Heart left ventricle (tissue), 16 donors: ENCODE results near the gene FTCDNL1. TPM values are rescaled to one million over a fixed set of nuclear protein-coding genes. Genes with fewer than 3 reads are reported as not detected.

Source experiments
- ATAC-seq, 4 donors: fragments of 200-7000 bp; cut with Tn5 transposase; one replicate each; pipeline ENCODE4 v1.9.1; 2020 to 2022; ENCODE audit warnings: moderate library complexity in 4 of 4, mild to moderate bottlenecking in 3 of 4, moderate number of reproducible peaks in 1 of 4
- DNase-seq, 5 donors: peaks; one replicate each; pipeline ENCODE4 v3.0.0-alpha.2; 2020
- H3K27ac ChIP-seq, 12 donors: fragments of 200-600 bp; sonication (generic) in 4 of 12; one replicate each; pipeline versions ENCODE4 v1.5.0 to v1.8.0; 2016 to 2022; ENCODE audit warnings: mild to moderate bottlenecking in 2 of 12
- H3K27me3 ChIP-seq, 9 donors: fragments of 200-600 bp; sonication (generic) in 2 of 9; one replicate each; pipeline versions ENCODE4 v1.5.1 to v1.8.0; 2016 to 2022; ENCODE audit warnings: mild to moderate bottlenecking in 3 of 9
- H3K36me3 ChIP-seq, 9 donors: fragments of 200-600 bp; sonication (generic) in 2 of 9; one replicate each; pipeline versions ENCODE4 v1.5.0 to v1.8.0; 2018 to 2022; ENCODE audit warnings: mild to moderate bottlenecking in 2 of 9
- H3K4me1 ChIP-seq, 12 donors: fragments of 200-600 bp; sonication (generic) in 4 of 12; one replicate each; pipeline versions ENCODE4 v1.5.0 to v1.8.0; 2016 to 2022; ENCODE audit warnings: mild to moderate bottlenecking in 3 of 12
- H3K4me3 ChIP-seq, 12 donors: fragments of 200-600 bp; sonication (generic) in 4 of 12; one replicate each; pipeline versions ENCODE4 v1.5.0 to v1.8.0; 2017 to 2022; ENCODE audit warnings: mild to moderate bottlenecking in 9 of 12, moderate library complexity in 4 of 12
- H3K9me3 ChIP-seq, 12 donors: fragments of 200-600 bp; sonication (generic) in 4 of 12; one replicate each; pipeline versions ENCODE4 v1.5.0 to v1.8.0; 2016 to 2022; ENCODE audit warnings: mild to moderate bottlenecking in 1 of 12
- CTCF ChIP-seq, 12 donors: fragments of 200-600 bp; sonication (generic) in 4 of 12; IDR thresholded peaks; one replicate each; pipeline versions ENCODE4 v1.5.0 to v1.8.0; 2018 to 2022; ENCODE audit warnings: antibody characterized with exemption in 12 of 12, mild to moderate bottlenecking in 5 of 12
- POLR2A ChIP-seq, 2 donors: fragments of 450-650 bp; IDR thresholded peaks; one replicate each; pipeline ENCODE4 v1.6.1; 2017; ENCODE audit warnings: antibody characterized with exemption in 2 of 2, mild to moderate bottlenecking in 2 of 2, moderate library complexity in 2 of 2
- WGBS, 4 donors: extraction: QIAGEN DNeasy Blood & Tissue Kit in 2 of 4; methylation state at CpG; one replicate each; pipeline versions ENCODE4 v1.1.5 to v1.1.7; 2013 to 2018; 5-methylcytosine and 5-hydroxymethylcytosine counted together
- intact Hi-C, 10 donors: fragments of 100-400 bp; cut with DNase I; formaldehyde crosslinking; loops; one replicate each; pipeline versions ENCODE4 v1.11.1 to v1.14.2; 2022
- polyA plus RNA-seq, 2 donors: library from polyadenylated mRNA; stranded (reverse); fragments of 200-250 nt; gene quantifications; one replicate each; pipeline ENCODE4 v1.2.3, GENCODE V29; 2013
- total RNA-seq, 9 donors: library from RNA; depleted of rRNA in 2 of 9; stranded (reverse); fragments of >200 nt in 2 of 9; fragmentation: NEBNext Ultra II Directional in 3 of 9; extraction: Animal tissue kit (Norgen Biotek cat#: 25700) in 3 of 9; gene quantifications; one replicate each; pipeline versions ENCODE4 v1.1.0 to v1.2.4, GENCODE V29; 2016 to 2023
- donor health status: ischemic (EF 13 %, LVEDD 7.1; RV severe dilation, severe dysfunction).
- donor health status: healthy with polysubstance abuse.
- donor health status: DM: no; HTN: yes; CAD: no.
- donor health status: DM: no; HTN: no; CAD: no.
- donor health status: ischemic (EF 25% LVEDD 6.9; RV normal size, moderate dysfunction).
- donor health status: ischemic (EF 25% LVEDD 5.7; RV mildly dilated, moderate dysfunction).
- donor health status: healthy.
- donor health status: DM: yes; HTN: yes; CAD: no.
- donor health status: ischemic (EF 35%, LVEDD 5.7; RV mildly dilated, moderate dysfunction).
- donor health status: nonischemic (EF 11% LVEDD 7.7; RV severe dilation, severe dysfunction).
- donor health status: DM: yes; HTN: yes; CAD: no.
- donor health status: PGD.
- donor health status: ischemic (EF 29% LVEDD 5.4; RV normal size, mild dysfunction).
- donor health status: nonischemic (EF 23%, LVEDD 6.1; RV moderate dilation, normal function).

The FTCDNL1 gene
- total and polyA plus RNA-seq, 11 donors = 0.69 to 9.6 (median 2.7) TPM

GRCh38 chr2:199710551-199710950 lies 140.4 kb downstream of the FTCDNL1 start:
- no peaks in the 10 kb centered on the region for H3K4me1 ChIP-seq
- DNase-seq = no peak
- no peaks in the 10 kb centered on the region for H3K36me3 ChIP-seq
- peaks cover 0 to 4% (median 0%) of the 10 kb centered on the region in 9 donors for H3K27me3 ChIP-seq
- TF ChIP-seq POLR2A (IDR thresholded peaks at IDR 0.05) = no peak
- no peak for TF ChIP-seq CTCF (IDR thresholded peaks at IDR 0.05)
- 65 to 77% (median 68%) methylated on average over 1 of the region's 1 CpG for WGBS, 4 donors
- intact Hi-C loops = no loop called here
- H3K27ac ChIP-seq = no peak overlapping the region
- peaks cover 0 to 14% (median 0%) of the 10 kb centered on the region in 12 donors for H3K9me3 ChIP-seq
- H3K4me3 ChIP-seq = no peak overlapping the region
- no peak for ATAC-seq

Other genes with a start within 250 kb of the FTCDNL1 start
- 10 to 100 TPM in 1 of 9 donors, 1 to 10 TPM in 8; 7.2 to 10.6 (median 8.7) TPM for gene C2orf69, start 60.1 kb upstream of the FTCDNL1 start, total RNA-seq
- gene C2orf69, start 60.1 kb upstream of the FTCDNL1 start, polyA plus RNA-seq = 1 to 10 TPM; 5.5 to 7.0 TPM
- 1 to 10 TPM; 1.4 to 4.1 (median 3.0) TPM for gene TYW5, start 104.3 kb upstream of the FTCDNL1 start, total RNA-seq
- gene TYW5, start 104.3 kb upstream of the FTCDNL1 start, polyA plus RNA-seq = 1 to 10 TPM; 1.5 to 4.4 TPM
- gene MAIP1, start 104.4 kb upstream of the FTCDNL1 start, total RNA-seq = 10 to 100 TPM; 18.1 to 38.5 (median 22.8) TPM
- 10 to 100 TPM in 1 of 2 donors, 1 to 10 TPM in 1; 9.4 to 32.5 TPM for gene MAIP1, start 104.4 kb upstream of the FTCDNL1 start, polyA plus RNA-seq